ENCODE measurements around the gene RPP38.

DNA sequence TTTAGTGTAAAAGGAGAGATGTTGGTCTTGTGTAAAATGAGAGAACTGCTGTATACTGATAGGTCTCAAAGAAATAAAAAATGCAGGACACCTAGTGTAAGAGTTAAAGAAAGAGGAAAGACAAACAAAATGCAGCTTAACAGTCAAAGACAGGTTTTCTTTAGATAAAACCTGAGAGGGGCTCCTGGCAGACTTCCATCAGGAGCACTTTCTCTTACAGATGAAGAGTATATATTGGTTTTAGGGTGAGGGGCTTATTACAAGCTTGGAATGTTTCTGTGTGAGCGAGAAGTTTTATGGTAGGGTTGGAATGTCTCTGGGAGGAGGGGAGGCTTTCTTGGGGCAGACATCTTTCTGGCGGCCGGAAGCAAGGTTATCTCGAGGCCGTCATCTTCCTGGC is 24.8 kb upstream of the RPP38 start:
- TF ChIP-seq ZNF274 (IDR thresholded peaks at IDR 0.05; ENCODE audit: low read depth, low read length) (no peak), YY1 (IDR thresholded peaks at IDR 0.05; ENCODE audit: insufficient read depth, insufficient read length) (no peak)

Measured in NT2/D1 (cell line).